RPMI7951 (cell line): Measurements from ENCODE around the gene CACNA1C. TPM values are rescaled to one million over a fixed set of nuclear protein-coding genes. Genes with fewer than 3 reads are reported as not detected.

Experiments used
- DNase-seq: peaks from one replicate; pipeline ENCODE4 v3.0.0-alpha.2; 2012; ENCODE audit warnings: low read depth
- total RNA-seq: library from RNA; depleted of rRNA; stranded (reverse); fragments of >200 nt; shearing (Covaris generic); gene quantifications from 2 replicates; pipeline ENCODE4 v1.2.3, GENCODE V29; 2014

The CACNA1C gene
- total RNA-seq, 1 experiment from 2014 or later = 1.6 TPM

GRCh38 chr12:2138294-2138693 is 85.5 kb downstream of the CACNA1C start:
- no peak for DNase-seq

- DNase-seq = no peak
Observed at GRCh38 chr12:2138871-2139308, 86.1 kb downstream of the CACNA1C start.

GRCh38 chr12:2139651-2140050 is 86.9 kb downstream of the CACNA1C start:
- DNase-seq = no peak

GRCh38 chr12:2140858-2141519 is 88.2 kb downstream of the CACNA1C start:
- no peak for DNase-seq

GRCh38 chr12:2142068-2142467 is 89.3 kb downstream of the CACNA1C start:
- no peak for DNase-seq

GRCh38 chr12:2144951-2145350 is 92.2 kb downstream of the CACNA1C start:
- DNase-seq = no peak

GRCh38 chr12:2145433-2145998 is 92.7 kb downstream of the CACNA1C start:
- DNase-seq = no peak

- DNase-seq = no peak
Observed at GRCh38 chr12:2147335-2147734, 94.5 kb downstream of the CACNA1C start.

- DNase-seq = peak; percentile 27
Observed at GRCh38 chr12:2149091-2149490, 96.3 kb downstream of the CACNA1C start.

GRCh38 chr12:2150833-2151232 is 98.0 kb downstream of the CACNA1C start:
- no peak for DNase-seq

- DNase-seq = no peak
Observed at GRCh38 chr12:2151391-2151790, 98.6 kb downstream of the CACNA1C start.

GRCh38 chr12:2152134-2152533 is 99.3 kb downstream of the CACNA1C start:
- DNase-seq = peak; percentile 60

GRCh38 chr12:2154050-2154449 is 101.3 kb downstream of the CACNA1C start:
- DNase-seq = peak; percentile 68

- no peak for DNase-seq
Observed at GRCh38 chr12:2154521-2154920, 101.7 kb downstream of the CACNA1C start.

- no peak for DNase-seq
Observed at GRCh38 chr12:2156333-2156732, 103.5 kb downstream of the CACNA1C start.

GRCh38 chr12:2160043-2160442 is 107.3 kb downstream of the CACNA1C start:
- no peak for DNase-seq

GRCh38 chr12:2161473-2161872 is 108.7 kb downstream of the CACNA1C start:
- DNase-seq = no peak

- DNase-seq = peak; percentile 97
Observed at GRCh38 chr12:2163177-2163941, 110.6 kb downstream of the CACNA1C start.

GRCh38 chr12:2165021-2165420 is 112.2 kb downstream of the CACNA1C start:
- no peak for DNase-seq

GRCh38 chr12:2165927-2166326 is 113.1 kb downstream of the CACNA1C start:
- no peak for DNase-seq

- no peak for DNase-seq
Observed at GRCh38 chr12:2166696-2167095, 113.9 kb downstream of the CACNA1C start.

- DNase-seq = no peak
Observed at GRCh38 chr12:2167231-2167630, 114.4 kb downstream of the CACNA1C start.

- peak; percentile 70 for DNase-seq
Observed at GRCh38 chr12:2168808-2169207, 116.0 kb downstream of the CACNA1C start.
